ENCODE measurements around the gene GRSF1. TPM values are rescaled to one million over a fixed set of nuclear protein-coding genes. Genes with fewer than 3 reads are reported as not detected.

The GRSF1 gene
- total RNA-seq, 4 donors from 2014 or later, result 34.0 to 46.6 (median 38.3) TPM

DNA sequence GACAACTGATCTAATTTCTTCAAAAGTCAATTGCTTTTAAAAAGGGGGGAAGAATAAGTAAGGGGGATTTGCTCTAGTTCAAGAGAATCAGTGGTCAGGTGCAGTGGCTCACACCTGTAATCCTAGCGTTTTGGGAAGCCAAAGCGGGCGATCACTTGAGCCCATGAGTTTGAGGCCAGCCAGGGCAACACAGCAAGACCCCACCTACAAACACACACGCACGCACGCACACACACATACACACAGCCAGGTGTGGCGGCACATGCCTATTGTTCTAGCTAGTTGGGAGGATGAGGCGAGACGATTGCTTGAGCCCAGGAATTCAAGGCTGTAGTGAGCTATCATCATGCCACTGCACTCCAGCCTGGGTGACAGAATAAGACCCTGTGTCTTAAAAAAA lies 9.6 kb downstream of the GRSF1 start:
- Histone ChIP-seq H3K27me3 (no peaks in the 10 kb centered on the region), H3K4me1 (no peaks in the 10 kb centered on the region), H3K27ac (no peak overlapping the region), H3K36me3 (peaks cover 0 to 98% (median 5%) of the 10 kb centered on the region in 3 donors), H3K4me3 (no peak overlapping the region), H3K9me3 (no peaks in the 10 kb centered on the region)
- no peak for TF ChIP-seq POLR2A (IDR thresholded peaks at IDR 0.05)
- TF ChIP-seq, protein P1, sequence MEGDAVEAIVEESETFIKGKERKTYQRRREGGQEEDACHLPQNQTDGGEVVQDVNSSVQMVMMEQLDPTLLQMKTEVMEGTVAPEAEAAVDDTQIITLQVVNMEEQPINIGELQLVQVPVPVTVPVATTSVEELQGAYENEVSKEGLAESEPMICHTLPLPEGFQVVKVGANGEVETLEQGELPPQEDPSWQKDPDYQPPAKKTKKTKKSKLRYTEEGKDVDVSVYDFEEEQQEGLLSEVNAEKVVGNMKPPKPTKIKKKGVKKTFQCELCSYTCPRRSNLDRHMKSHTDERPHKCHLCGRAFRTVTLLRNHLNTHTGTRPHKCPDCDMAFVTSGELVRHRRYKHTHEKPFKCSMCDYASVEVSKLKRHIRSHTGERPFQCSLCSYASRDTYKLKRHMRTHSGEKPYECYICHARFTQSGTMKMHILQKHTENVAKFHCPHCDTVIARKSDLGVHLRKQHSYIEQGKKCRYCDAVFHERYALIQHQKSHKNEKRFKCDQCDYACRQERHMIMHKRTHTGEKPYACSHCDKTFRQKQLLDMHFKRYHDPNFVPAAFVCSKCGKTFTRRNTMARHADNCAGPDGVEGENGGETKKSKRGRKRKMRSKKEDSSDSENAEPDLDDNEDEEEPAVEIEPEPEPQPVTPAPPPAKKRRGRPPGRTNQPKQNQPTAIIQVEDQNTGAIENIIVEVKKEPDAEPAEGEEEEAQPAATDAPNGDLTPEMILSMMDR (IDR thresholded peaks at IDR 0.05), result no peak
- DNase-seq, result no peak

DNA sequence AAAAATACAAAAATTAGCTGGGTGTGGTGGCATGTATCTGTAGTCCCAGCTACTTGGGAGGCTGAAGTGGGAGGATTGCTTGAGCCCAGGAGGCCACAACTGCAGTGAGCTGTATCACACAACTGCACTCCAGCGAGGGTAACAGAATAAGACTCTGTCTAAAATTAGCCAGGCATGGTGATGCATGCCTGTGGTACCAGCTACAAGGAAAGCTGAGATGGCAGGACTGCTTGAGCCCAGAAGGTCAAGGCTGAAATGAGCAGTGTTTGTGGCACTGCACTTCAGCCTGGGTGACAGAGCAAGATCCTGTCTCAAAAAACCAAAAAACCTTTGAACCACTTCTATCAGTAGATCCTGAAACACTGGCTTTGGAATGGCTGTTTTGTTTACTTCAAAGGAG lies 10.2 kb downstream of the GRSF1 start:
- H3K27ac ChIP-seq, result no peak overlapping the region
- no peak for TF ChIP-seq POLR2A (IDR thresholded peaks at IDR 0.05)
- TF ChIP-seq, protein P1 (IDR thresholded peaks at IDR 0.05), result no peak
- no peaks in the 10 kb centered on the region for H3K9me3 ChIP-seq
- H3K4me1 ChIP-seq, result no peaks in the 10 kb centered on the region
- no peak for DNase-seq
- peaks cover 0 to 98% (median 5%) of the 10 kb centered on the region in 3 donors for H3K36me3 ChIP-seq
- H3K27me3 ChIP-seq, result no peaks in the 10 kb centered on the region
- no peak overlapping the region for H3K4me3 ChIP-seq

DNA sequence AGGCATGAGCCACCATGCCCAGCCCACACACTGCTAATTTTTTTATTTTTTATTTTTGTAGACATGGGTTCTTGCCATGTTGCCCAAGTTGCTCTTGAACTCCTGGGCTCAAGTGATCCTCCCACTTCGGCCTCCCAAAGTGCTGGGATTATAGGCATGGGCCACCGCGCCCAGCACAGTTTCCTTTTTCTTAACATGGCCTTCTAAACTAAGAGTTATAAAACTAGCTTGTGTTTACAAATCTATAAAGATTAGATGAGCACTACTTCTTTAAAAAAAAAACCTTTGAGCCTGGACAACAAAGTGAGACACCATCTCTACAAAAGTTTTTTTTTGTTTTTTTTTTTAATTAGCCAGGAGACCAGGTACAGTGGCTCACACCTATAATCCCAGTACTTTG lies 10.7 kb downstream of the GRSF1 start:
- H3K27ac ChIP-seq, result no peak overlapping the region
- peaks cover 0 to 98% (median 5%) of the 10 kb centered on the region in 3 donors for H3K36me3 ChIP-seq
- H3K4me3 ChIP-seq, result no peak overlapping the region
- no peak for TF ChIP-seq POLR2A (IDR thresholded peaks at IDR 0.05)
- TF ChIP-seq, protein P1 (IDR thresholded peaks at IDR 0.05), result no peak
- H3K9me3 ChIP-seq, result no peaks in the 10 kb centered on the region
- H3K27me3 ChIP-seq, result no peaks in the 10 kb centered on the region
- no peaks in the 10 kb centered on the region for H3K4me1 ChIP-seq
- no peak for DNase-seq

DNA sequence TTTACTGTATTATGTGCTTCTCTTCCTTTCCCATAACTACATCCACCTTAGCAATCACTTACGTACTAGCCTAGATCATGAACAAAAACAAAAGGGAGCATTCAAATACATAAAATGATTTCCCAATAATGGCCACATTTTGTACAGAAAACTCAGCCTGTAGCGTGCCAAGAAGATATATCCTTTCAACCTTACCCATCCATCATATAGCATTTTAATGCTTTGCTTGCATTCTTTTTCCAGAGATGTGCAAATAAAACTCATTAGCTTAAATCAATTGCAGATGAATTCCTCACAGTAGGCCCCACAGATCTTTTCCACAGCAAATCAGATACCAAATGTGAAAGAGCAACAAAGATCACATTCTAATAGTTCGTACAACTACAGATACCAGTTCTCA lies 20.8 kb downstream of the GRSF1 start:
- no peak for DNase-seq
- H3K4me3 ChIP-seq, result no peak overlapping the region
- peaks cover 0 to 56% (median 0%) of the 10 kb centered on the region in 3 donors for H3K36me3 ChIP-seq
- no peak overlapping the region for H3K27ac ChIP-seq
- no peaks in the 10 kb centered on the region for H3K27me3 ChIP-seq
- H3K9me3 ChIP-seq, result no peaks in the 10 kb centered on the region
- no peaks in the 10 kb centered on the region for H3K4me1 ChIP-seq
- no peak for TF ChIP-seq POLR2A (IDR thresholded peaks at IDR 0.05)
- TF ChIP-seq, protein P1 (IDR thresholded peaks at IDR 0.05), result no peak

DNA sequence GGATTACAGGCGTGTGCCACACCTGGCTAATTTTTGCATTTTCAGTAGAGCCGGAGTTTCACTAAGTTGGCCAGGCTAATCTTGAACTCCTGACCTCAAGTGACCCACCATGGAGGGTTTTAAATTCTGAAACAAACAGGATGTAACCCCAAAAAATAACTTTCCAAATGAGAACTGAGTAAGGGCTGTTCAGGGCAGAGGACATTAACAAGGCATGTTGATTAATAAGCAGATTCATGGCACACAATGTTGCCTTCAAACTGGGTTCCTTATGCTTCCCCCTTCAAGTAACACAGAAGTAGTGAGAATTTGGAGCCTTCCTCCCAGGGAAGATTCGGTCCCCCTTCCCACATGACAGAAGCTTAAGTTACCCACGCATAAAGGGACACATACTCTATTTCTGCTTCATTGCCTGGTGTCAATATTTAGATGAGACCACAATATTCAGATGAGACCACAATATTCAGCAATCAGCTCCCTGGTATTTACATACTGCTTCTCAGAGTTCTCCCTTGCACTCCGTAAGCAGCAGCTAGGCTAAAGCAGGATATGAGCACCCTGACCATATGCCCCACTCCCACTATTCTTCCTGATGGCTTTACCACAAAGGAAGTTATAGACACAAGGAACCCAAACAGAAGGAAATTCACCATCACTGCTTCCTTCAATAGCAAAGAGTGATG lies 21.4 kb downstream of the GRSF1 start:
- Histone ChIP-seq H3K27me3 (no peaks in the 10 kb centered on the region), H3K4me3 (no peak overlapping the region), H3K4me1 (no peaks in the 10 kb centered on the region), H3K36me3 (peaks cover 0 to 51% (median 0%) of the 10 kb centered on the region in 3 donors), H3K27ac (no peak overlapping the region), H3K9me3 (no peaks in the 10 kb centered on the region)
- no peak for TF ChIP-seq POLR2A (IDR thresholded peaks at IDR 0.05)
- DNase-seq, result no peak

DNA sequence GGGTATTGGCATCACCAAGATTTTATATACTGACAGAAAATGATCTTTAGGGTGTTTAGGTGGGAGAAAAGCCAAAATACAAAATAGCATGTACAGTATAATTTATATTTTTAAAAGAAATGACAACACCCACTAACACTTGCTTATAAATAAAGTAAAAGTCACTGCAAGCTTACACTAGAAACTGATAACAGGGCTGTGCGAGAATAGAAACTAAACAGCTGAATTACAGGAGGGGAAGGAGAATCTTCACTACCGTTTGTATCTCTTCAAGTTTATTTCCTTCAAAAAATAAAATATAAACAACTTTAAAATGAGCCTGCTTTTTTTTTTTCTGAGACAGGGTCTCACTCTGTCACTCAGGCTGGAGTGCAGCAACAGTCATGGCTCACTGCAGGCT lies 22.8 kb downstream of the GRSF1 start:
- Histone ChIP-seq H3K4me3 (no peak overlapping the region), H3K9me3 (no peaks in the 10 kb centered on the region), H3K4me1 (no peaks in the 10 kb centered on the region), H3K36me3 (peaks cover 0 to 38% (median 0%) of the 10 kb centered on the region in 3 donors), H3K27ac (no peak overlapping the region), H3K27me3 (no peaks in the 10 kb centered on the region)
- TF ChIP-seq, protein P1 (IDR thresholded peaks at IDR 0.05), result no peak
- TF ChIP-seq POLR2A (IDR thresholded peaks at IDR 0.05), result no peak
- DNase-seq, result no peak
